ENCODE measurements around the gene ARHGAP26.
"Not testable (repeated sequence)": the region's sequence is repeated elsewhere in the genome, so short reads cannot be mapped to it uniquely, and the experiment has no call there.

Gene ARHGAP26

GRCh38 chr5:142981886-142982820, 212.0 kb downstream of the ARHGAP26 start:
- no peak for TF ChIP-seq POLR2A (IDR thresholded peaks at IDR 0.05; ENCODE audit: low read depth, low read length)
- FAIRE-seq (no peak), DNase-seq (ENCODE audit: insufficient read length, low spot score) (peak; percentile 40)

- no peak for TF ChIP-seq POLR2A (IDR thresholded peaks at IDR 0.05; ENCODE audit: low read depth, low read length)
- no peak for FAIRE-seq
- DNase-seq (ENCODE audit: insufficient read length, low spot score): no peak
Measured at GRCh38 chr5:142982821-142983200, 212.6 kb downstream of the ARHGAP26 start.

- no peak for TF ChIP-seq POLR2A (IDR thresholded peaks at IDR 0.05; ENCODE audit: low read depth, low read length)
- DNase-seq (ENCODE audit: insufficient read length, low spot score) (no peak), FAIRE-seq (no peak)
Measured at GRCh38 chr5:142984011-142984410, 213.8 kb downstream of the ARHGAP26 start.

- DNase-seq (ENCODE audit: insufficient read length, low spot score) (no peak), FAIRE-seq (no peak)
- no peak for TF ChIP-seq POLR2A (IDR thresholded peaks at IDR 0.05; ENCODE audit: low read depth, low read length)
Measured at GRCh38 chr5:142984525-142984924, 214.3 kb downstream of the ARHGAP26 start.

GRCh38 chr5:142989270-142989669, 219.1 kb downstream of the ARHGAP26 start:
- FAIRE-seq; DNase-seq (ENCODE audit: insufficient read length, low spot score): not testable (repeated sequence)

GRCh38 chr5:142990073-142990472, 219.9 kb downstream of the ARHGAP26 start:
- not testable (repeated sequence) for DNase-seq (ENCODE audit: insufficient read length, low spot score); FAIRE-seq

- FAIRE-seq (no peak), DNase-seq (ENCODE audit: insufficient read length, low spot score) (no peak)
- TF ChIP-seq POLR2A (IDR thresholded peaks at IDR 0.05; ENCODE audit: low read depth, low read length): no peak
Measured at GRCh38 chr5:142994218-142994617, 224.0 kb downstream of the ARHGAP26 start.

GRCh38 chr5:142995621-142996020, 225.4 kb downstream of the ARHGAP26 start:
- not testable (repeated sequence) for DNase-seq (ENCODE audit: insufficient read length, low spot score); FAIRE-seq

GRCh38 chr5:142997591-142997990, 227.4 kb downstream of the ARHGAP26 start:
- DNase-seq (ENCODE audit: insufficient read length, low spot score): no peak
- no peak for FAIRE-seq

GRCh38 chr5:142998316-142999020, 228.3 kb downstream of the ARHGAP26 start:
- TF ChIP-seq POLR2A (IDR thresholded peaks at IDR 0.05; ENCODE audit: low read depth, low read length): no peak
- DNase-seq (ENCODE audit: insufficient read length, low spot score) (no peak), FAIRE-seq (no peak)

More at GRCh38 chr5:142997591-142997990, 227.4 kb downstream of the ARHGAP26 start:
- TF ChIP-seq POLR2A (IDR thresholded peaks at IDR 0.05; ENCODE audit: low read depth, low read length): no peak

- not testable (repeated sequence) for DNase-seq (ENCODE audit: insufficient read length, low spot score); FAIRE-seq
Measured at GRCh38 chr5:143000551-143000950, 230.4 kb downstream of the ARHGAP26 start.

- TF ChIP-seq POLR2A (IDR thresholded peaks at IDR 0.05; ENCODE audit: low read depth, low read length): no peak
- DNase-seq (ENCODE audit: insufficient read length, low spot score) (peak; percentile 58), FAIRE-seq (peak; percentile 85)
Measured at GRCh38 chr5:143001764-143002351, 231.7 kb downstream of the ARHGAP26 start.

GRCh38 chr5:143002459-143003327, 232.5 kb downstream of the ARHGAP26 start:
- TF ChIP-seq POLR2A (IDR thresholded peaks at IDR 0.05; ENCODE audit: low read depth, low read length): no peak
- DNase-seq (ENCODE audit: insufficient read length, low spot score): no peak
- peak; percentile 6 for FAIRE-seq

- no peak for TF ChIP-seq POLR2A (IDR thresholded peaks at IDR 0.05; ENCODE audit: low read depth, low read length)
- no peak for FAIRE-seq
Measured at GRCh38 chr5:143003328-143003636, 233.1 kb downstream of the ARHGAP26 start.

More at GRCh38 chr5:143003328-143003636, 233.1 kb downstream of the ARHGAP26 start:
- DNase-seq (ENCODE audit: insufficient read length, low spot score): no peak
